Measurements from ENCODE around the gene SAMD11.

DNA sequence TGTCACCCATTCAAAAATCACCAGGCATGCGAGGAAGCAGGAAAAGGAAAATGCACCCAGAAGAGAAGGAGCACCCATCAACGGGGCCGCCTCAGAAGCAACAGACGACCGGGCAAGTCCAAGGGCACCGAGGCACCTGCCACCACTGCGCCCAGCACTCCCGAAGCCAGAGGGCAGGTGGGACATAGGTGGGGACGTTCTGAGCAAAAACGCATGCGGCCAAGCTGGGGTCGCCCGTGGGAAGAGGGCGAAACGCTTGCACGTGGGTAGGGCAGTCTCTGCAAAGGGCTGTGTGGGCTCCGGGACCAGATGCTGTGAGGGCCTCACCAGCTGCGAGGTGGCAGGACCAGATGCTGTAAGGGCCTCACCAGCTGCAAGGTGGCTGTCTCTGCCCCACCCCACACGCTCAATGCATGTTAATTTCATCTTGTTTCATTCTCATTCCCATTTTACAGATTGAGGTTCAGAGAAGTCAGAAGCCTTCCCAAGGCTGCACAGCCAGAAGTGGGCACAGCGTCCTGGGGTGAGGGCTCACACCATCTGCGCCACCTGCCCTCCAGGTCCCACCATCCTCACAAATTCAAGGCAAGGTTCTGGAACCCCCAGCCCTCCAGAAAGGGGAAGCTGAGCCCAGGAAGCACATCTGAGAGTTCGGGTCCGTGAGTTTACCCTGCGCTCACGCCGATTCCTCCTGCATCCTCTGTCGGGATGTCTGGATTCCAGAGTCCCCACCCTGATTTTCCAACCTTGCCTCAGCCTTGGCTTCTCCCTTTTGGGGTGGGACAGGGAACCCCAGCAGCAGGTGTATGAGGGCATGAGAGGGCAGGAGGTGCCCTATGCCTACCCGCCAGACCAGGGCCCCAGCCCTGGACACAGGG, 8.2 kb upstream of the SAMD11 start:
- TF ChIP-seq EZH2 (IDR thresholded peaks at IDR 0.05; ENCODE audit: insufficient read depth, poor library complexity, severe bottlenecking) (no peak), EZH2phosphoT487 (IDR thresholded peaks at IDR 0.05; ENCODE audit: insufficient read depth, low read depth) (no peak)

Data from GM23248 (cell line).